Mononuclear cell (primary cell): ENCODE results near the gene FOS. TPM values are rescaled to one million over a fixed set of nuclear protein-coding genes. Genes with fewer than 3 reads are reported as not detected.
"Not testable (repeated sequence)": the region's sequence is repeated elsewhere in the genome, so short reads cannot be mapped to it uniquely, and the experiment has no call there.

Experiments
- H3K27me3 ChIP-seq: 2 replicates; pipeline ENCODE4 v1.6.0; 2011; ENCODE audit warnings: low read length, control low read depth; ENCODE audit not compliant: insufficient read depth
- H3K4me1 ChIP-seq: 2 replicates; pipeline ENCODE4 v1.5.1; 2011; ENCODE audit warnings: mild to moderate bottlenecking, low read length, control low read depth; ENCODE audit not compliant: insufficient read depth
- H3K4me3 ChIP-seq: 2 replicates; pipeline ENCODE4 v1.5.1; 2011; ENCODE audit warnings: mild to moderate bottlenecking, low read length, moderate library complexity
- H3K9me3 ChIP-seq: 2 replicates; pipeline ENCODE4 v1.5.1; 2011; ENCODE audit warnings: low read depth, mild to moderate bottlenecking, control low read depth, low read length
- total RNA-seq: library from RNA; depleted of rRNA; stranded (reverse); fragments of >200 nt; gene quantifications from one replicate; pipeline ENCODE4 v1.2.3, GENCODE V29; 2012

Gene FOS
- total RNA-seq, 1 donor = 2,138 TPM

GRCh38 chr14:75307700-75308379 is 29.2 kb downstream of the FOS start:
- Histone ChIP-seq H3K4me3 (no peak overlapping the region), H3K27me3 (no peaks in the 10 kb centered on the region), H3K4me1 (peaks cover 35% of the 10 kb centered on the region), H3K9me3 (no peaks in the 10 kb centered on the region)

GRCh38 chr14:75308991-75309390 is 30.4 kb downstream of the FOS start:
- not testable (repeated sequence) for H3K4me3 ChIP-seq, H3K9me3 ChIP-seq, H3K27me3 ChIP-seq
- H3K4me1 ChIP-seq = peaks cover 36% of the 10 kb centered on the region

GRCh38 chr14:75309561-75309960 is 30.9 kb downstream of the FOS start:
- not testable (repeated sequence) for H3K27me3 ChIP-seq, H3K4me3 ChIP-seq, H3K9me3 ChIP-seq
- H3K4me1 ChIP-seq = peaks cover 39% of the 10 kb centered on the region

GRCh38 chr14:75310295-75311111 is 31.9 kb downstream of the FOS start:
- peaks cover 44% of the 10 kb centered on the region for H3K4me1 ChIP-seq
- no peaks in the 10 kb centered on the region for H3K27me3 ChIP-seq
- no peaks in the 10 kb centered on the region for H3K9me3 ChIP-seq
- no peak overlapping the region for H3K4me3 ChIP-seq

DNA sequence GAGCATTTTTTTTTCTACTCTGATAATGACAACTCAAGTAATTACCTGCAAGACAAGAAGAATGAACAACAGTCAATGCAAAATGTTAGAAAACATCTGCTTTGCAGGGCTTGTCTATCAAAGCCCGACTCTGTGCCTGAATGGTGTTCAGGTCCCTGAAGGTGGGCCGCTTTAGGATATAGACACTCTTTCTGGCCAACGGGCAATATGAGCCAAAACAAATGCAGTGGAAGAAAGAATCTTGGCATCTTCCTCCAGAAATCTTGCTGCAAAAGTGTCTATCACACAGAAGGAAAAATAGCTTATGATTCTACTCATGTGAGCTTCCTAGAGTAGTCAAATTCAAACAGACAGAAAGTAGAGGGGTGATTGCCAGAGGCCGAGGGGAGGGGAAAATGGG is 32.7 kb downstream of the FOS start:
- Histone ChIP-seq H3K27me3 (no peaks in the 10 kb centered on the region), H3K4me1 (peaks cover 46% of the 10 kb centered on the region), H3K4me3 (no peak overlapping the region), H3K9me3 (no peaks in the 10 kb centered on the region)

DNA sequence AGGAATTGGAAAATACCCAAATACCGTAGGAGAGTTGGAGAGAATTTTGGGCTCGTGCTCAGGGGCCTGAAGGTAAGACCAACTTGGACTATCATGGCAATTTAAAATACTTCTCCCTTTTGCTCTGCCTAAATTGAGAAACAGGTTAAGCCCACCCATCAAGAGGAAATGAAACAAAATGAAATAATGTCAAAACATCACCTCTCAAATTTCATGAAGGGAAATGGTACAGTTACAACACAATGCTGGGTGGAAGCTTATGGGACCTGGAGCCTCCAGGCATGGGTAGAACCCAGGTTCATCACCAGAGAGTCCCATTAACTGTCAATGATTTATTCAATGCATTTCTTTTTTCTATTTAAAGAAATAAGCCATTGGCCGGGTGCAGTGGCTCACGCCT is 33.7 kb downstream of the FOS start:
- H3K27me3 ChIP-seq = no peaks in the 10 kb centered on the region
- H3K9me3 ChIP-seq = no peaks in the 10 kb centered on the region
- no peak overlapping the region for H3K4me3 ChIP-seq
- peaks cover 46% of the 10 kb centered on the region for H3K4me1 ChIP-seq

DNA sequence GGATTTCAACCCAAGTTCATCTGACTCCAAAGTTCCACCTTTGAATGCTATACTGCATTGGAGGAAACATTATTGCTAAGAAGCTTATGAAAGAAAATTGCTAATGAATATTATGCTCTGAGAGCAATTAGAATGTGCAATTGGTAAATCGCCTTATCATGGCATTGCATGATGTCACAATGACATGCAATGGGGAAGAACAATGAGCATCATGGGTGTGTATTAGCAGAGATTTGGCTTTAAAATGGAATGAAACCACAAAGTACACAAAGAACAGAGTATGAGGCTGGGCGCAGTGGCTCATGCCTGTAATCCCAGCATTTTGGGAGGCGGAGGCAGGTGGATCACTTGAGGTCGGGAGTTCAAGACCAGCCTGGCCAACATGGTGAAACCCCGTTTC is 34.7 kb downstream of the FOS start:
- H3K4me3 ChIP-seq = no peak overlapping the region
- H3K4me1 ChIP-seq = peaks cover 41% of the 10 kb centered on the region
- H3K9me3 ChIP-seq = no peaks in the 10 kb centered on the region
- H3K27me3 ChIP-seq = no peaks in the 10 kb centered on the region

- Histone ChIP-seq H3K9me3 (no peaks in the 10 kb centered on the region), H3K4me3 (no peak overlapping the region), H3K4me1 (peaks cover 44% of the 10 kb centered on the region), H3K27me3 (no peaks in the 10 kb centered on the region)
These were observed 36.5 kb downstream of the FOS start for GRCh38 chr14:75315144-75315543.

DNA sequence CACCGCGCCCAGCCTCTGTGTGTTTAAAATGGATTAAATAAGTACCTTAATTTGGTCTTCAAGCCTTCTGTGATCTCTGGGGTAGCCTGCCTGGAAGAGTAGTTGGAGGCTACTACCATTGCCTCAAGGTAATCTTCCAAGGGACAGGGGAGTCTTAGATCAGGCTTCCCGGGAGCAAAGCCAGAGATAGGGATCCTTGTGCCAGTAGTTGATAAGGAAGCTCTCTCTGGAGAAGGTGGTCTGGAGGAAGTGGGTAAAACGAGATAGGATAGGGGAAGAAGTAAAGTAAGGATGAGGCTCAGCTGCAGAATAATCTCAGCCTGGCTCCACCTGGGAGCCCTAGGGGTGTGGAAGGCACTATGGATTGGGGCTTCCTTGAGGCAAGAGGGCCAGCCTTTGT is 38.5 kb downstream of the FOS start:
- H3K9me3 ChIP-seq = no peaks in the 10 kb centered on the region

DNA sequence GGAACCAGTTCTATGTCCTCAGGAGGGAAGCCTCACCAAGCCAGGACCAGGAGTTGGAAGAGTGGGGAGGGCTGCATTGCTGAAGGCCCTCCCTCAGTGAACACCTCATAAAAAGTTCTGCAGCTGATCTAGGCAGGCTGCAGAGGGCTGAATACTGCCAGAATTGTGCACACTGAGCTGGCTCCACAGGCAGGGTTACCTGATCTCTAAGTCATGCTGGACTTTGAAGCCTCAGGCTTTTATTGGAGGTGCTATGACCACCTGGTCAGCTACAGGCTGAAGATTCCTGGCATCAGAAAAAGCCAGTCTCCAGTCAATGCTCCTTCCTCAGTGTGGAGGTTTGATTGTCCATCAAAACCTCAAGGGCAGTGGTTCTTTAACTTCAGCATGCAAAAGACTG is 39.7 kb downstream of the FOS start:
- H3K4me1 ChIP-seq = peaks cover 27% of the 10 kb centered on the region
- H3K4me3 ChIP-seq = no peak overlapping the region
- no peaks in the 10 kb centered on the region for H3K27me3 ChIP-seq
- no peaks in the 10 kb centered on the region for H3K9me3 ChIP-seq

More for the DNA sequence above, 38.5 kb downstream of the FOS start:
- peaks cover 39% of the 10 kb centered on the region for H3K4me1 ChIP-seq
- H3K27me3 ChIP-seq = no peaks in the 10 kb centered on the region
- H3K4me3 ChIP-seq = no peak overlapping the region

GRCh38 chr14:75319021-75319420 is 40.4 kb downstream of the FOS start:
- H3K9me3 ChIP-seq = no peaks in the 10 kb centered on the region
- H3K4me3 ChIP-seq = no peak overlapping the region
- no peaks in the 10 kb centered on the region for H3K27me3 ChIP-seq
- H3K4me1 ChIP-seq = peaks cover 20% of the 10 kb centered on the region

- H3K4me1 ChIP-seq = peaks cover 15% of the 10 kb centered on the region
- no peaks in the 10 kb centered on the region for H3K27me3 ChIP-seq
- no peaks in the 10 kb centered on the region for H3K9me3 ChIP-seq
- no peak overlapping the region for H3K4me3 ChIP-seq
These were observed 41.6 kb downstream of the FOS start for GRCh38 chr14:75320196-75320595.

GRCh38 chr14:75322746-75323145 is 44.1 kb downstream of the FOS start:
- H3K9me3 ChIP-seq = no peaks in the 10 kb centered on the region
- no peak overlapping the region for H3K4me3 ChIP-seq

GRCh38 chr14:75323571-75323970 is 44.9 kb downstream of the FOS start:
- Histone ChIP-seq H3K9me3 (no peaks in the 10 kb centered on the region), H3K4me1 (peaks cover 14% of the 10 kb centered on the region), H3K4me3 (no peak overlapping the region), H3K27me3 (no peaks in the 10 kb centered on the region)

More at GRCh38 chr14:75322746-75323145, 44.1 kb downstream of the FOS start:
- Histone ChIP-seq H3K4me1 (peaks cover 11% of the 10 kb centered on the region), H3K27me3 (no peaks in the 10 kb centered on the region)

- peaks cover 23% of the 10 kb centered on the region for H3K4me1 ChIP-seq
- no peak overlapping the region for H3K4me3 ChIP-seq
- no peaks in the 10 kb centered on the region for H3K9me3 ChIP-seq
- no peaks in the 10 kb centered on the region for H3K27me3 ChIP-seq
These were observed 50.0 kb downstream of the FOS start for GRCh38 chr14:75328558-75329155.
